ENCODE results near the gene RHBDD3.

Gene RHBDD3

GRCh38 chr22:29269230-29269604 is 1.4 kb upstream of the RHBDD3 start:
- no peak for DNase-seq

GRCh38 chr22:29268511-29269229 is 889 bp upstream of the RHBDD3 start:
- DNase-seq: peak; percentile 68

- DNase-seq: no peak
Measured at GRCh38 chr22:29267462-29267857, 321 bp downstream of the RHBDD3 start.

GRCh38 chr22:29266564-29267461 is 968 bp downstream of the RHBDD3 start:
- DNase-seq: peak; percentile 39

GRCh38 chr22:29265929-29266328 is 1.9 kb downstream of the RHBDD3 start:
- DNase-seq: no peak

GRCh38 chr22:29265305-29265704 is 2.5 kb downstream of the RHBDD3 start:
- no peak for DNase-seq

GRCh38 chr22:29263791-29264276 is 3.9 kb downstream of the RHBDD3 start:
- no peak for DNase-seq

- DNase-seq: no peak
Measured at GRCh38 chr22:29260601-29261315, 7.0 kb downstream of the RHBDD3 start.

GRCh38 chr22:29260031-29260560 is 7.7 kb downstream of the RHBDD3 start:
- no peak for DNase-seq

GRCh38 chr22:29259253-29259899 is 8.4 kb downstream of the RHBDD3 start:
- DNase-seq: no peak

GRCh38 chr22:29258407-29259252 is 9.2 kb downstream of the RHBDD3 start:
- DNase-seq: no peak

GRCh38 chr22:29257751-29258181 is 10.0 kb downstream of the RHBDD3 start:
- DNase-seq: no peak

- no peak for DNase-seq
Measured at GRCh38 chr22:29256606-29257325, 11.0 kb downstream of the RHBDD3 start.

GRCh38 chr22:29255064-29255621 is 12.6 kb downstream of the RHBDD3 start:
- no peak for DNase-seq

- no peak for DNase-seq
Measured at GRCh38 chr22:29254286-29254660, 13.5 kb downstream of the RHBDD3 start.

- DNase-seq: no peak
Measured at GRCh38 chr22:29253561-29254285, 14.1 kb downstream of the RHBDD3 start.

GRCh38 chr22:29251981-29252911 is 15.5 kb downstream of the RHBDD3 start:
- no peak for DNase-seq

GRCh38 chr22:29251265-29251664 is 16.5 kb downstream of the RHBDD3 start:
- DNase-seq: no peak

Measured in fibroblast of skin of back (primary cell).